ENCODE data around the gene MAPT. TPM values are rescaled to one million over a fixed set of nuclear protein-coding genes. Genes with fewer than 3 reads are reported as not detected.

MAPT gene
- total and polyA plus RNA-seq, 4 donors = 0.27 to 3.8 (median 1.8) TPM

DNA sequence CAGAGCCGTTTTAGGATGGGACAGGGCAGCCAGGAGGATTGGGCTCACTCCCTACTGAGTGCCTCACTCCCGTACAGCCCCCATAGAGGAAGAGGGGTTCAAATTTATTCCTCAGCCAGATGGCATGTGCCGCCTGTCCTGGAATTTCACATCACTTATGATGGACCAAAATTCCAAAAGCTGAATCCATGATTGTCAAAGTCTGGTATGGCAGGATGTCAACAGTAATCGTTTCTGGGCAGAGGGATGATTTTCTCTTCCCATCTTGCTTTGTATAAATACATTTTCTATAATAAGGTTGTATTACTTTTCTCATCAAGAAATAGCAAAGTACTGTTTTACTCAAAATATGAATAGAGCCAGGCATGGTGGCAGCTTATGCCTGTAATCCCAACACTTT is 66.0 kb downstream of the MAPT start:
- Histone ChIP-seq H3K9me3 (ENCODE audit: control insufficient read depth in 4 of 4, insufficient read depth in 3 of 4, low read length in 3 of 4) (no peaks in the 10 kb centered on the region), H3K4me3 (no peak overlapping the region), H3K36me3 (ENCODE audit: control insufficient read depth in 4 of 4, insufficient read depth in 4 of 4, low read length in 4 of 4) (no peaks in the 10 kb centered on the region), H3K27ac (ENCODE audit: low read depth in 1 of 2, low read length in 1 of 2) (no peak overlapping the region), H3K4me1 (ENCODE audit: control insufficient read depth in 5 of 5, insufficient read depth in 5 of 5, low read length in 5 of 5) (no peaks in the 10 kb centered on the region), H3K27me3 (ENCODE audit: control insufficient read depth in 3 of 3, insufficient read depth in 3 of 3, low read length in 2 of 3) (no peaks in the 10 kb centered on the region), H3K9ac (ENCODE audit: insufficient read depth in 1 of 2, low read length in 2 of 2) (no peak overlapping the region)
- DNase-seq = no peak
- ATAC-seq (ENCODE audit: insufficient read depth, low FRiP score) = no peak
- TF ChIP-seq, protein P1, sequence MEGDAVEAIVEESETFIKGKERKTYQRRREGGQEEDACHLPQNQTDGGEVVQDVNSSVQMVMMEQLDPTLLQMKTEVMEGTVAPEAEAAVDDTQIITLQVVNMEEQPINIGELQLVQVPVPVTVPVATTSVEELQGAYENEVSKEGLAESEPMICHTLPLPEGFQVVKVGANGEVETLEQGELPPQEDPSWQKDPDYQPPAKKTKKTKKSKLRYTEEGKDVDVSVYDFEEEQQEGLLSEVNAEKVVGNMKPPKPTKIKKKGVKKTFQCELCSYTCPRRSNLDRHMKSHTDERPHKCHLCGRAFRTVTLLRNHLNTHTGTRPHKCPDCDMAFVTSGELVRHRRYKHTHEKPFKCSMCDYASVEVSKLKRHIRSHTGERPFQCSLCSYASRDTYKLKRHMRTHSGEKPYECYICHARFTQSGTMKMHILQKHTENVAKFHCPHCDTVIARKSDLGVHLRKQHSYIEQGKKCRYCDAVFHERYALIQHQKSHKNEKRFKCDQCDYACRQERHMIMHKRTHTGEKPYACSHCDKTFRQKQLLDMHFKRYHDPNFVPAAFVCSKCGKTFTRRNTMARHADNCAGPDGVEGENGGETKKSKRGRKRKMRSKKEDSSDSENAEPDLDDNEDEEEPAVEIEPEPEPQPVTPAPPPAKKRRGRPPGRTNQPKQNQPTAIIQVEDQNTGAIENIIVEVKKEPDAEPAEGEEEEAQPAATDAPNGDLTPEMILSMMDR (IDR thresholded peaks at IDR 0.05; ENCODE audit: control extremely low read depth, extremely low read depth) = no peak
- WGBS, 2 donors = 82 to 87% methylated on average over 4 of the region's 4 CpGs

DNA sequence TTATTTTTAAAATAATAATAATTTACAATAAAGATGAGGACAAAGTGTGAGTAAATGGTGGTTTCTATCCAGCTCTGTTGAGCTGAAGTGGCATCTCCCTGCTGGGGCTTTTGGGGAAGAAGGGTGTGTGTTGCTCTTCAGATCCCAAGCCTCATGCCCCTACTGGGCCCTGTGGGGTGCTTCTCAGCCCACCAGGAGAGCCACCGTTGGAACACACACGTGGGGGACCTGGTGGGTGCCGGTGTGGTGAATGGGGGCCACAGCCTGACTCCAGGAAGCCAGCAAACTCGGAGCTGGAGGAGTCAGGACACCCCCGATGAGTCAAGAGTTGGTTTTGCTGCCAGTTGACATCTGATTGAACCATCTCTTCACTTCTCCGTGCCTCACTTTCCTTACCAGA is 66.9 kb downstream of the MAPT start:
- peaks cover 0 to 2% (median 0%) of the 10 kb centered on the region in 5 donors for H3K4me1 ChIP-seq (ENCODE audit: control insufficient read depth in 5 of 5, insufficient read depth in 5 of 5, low read length in 5 of 5)
- TF ChIP-seq, protein P1 (IDR thresholded peaks at IDR 0.05; ENCODE audit: control extremely low read depth, extremely low read depth) = no peak
- no peak overlapping the region for H3K9ac ChIP-seq (ENCODE audit: insufficient read depth in 1 of 2, low read length in 2 of 2)
- no peak overlapping the region for H3K4me3 ChIP-seq
- H3K9me3 ChIP-seq (ENCODE audit: control insufficient read depth in 4 of 4, insufficient read depth in 3 of 4, low read length in 3 of 4) = no peaks in the 10 kb centered on the region
- ATAC-seq (ENCODE audit: insufficient read depth, low FRiP score) = no peak
- no peaks in the 10 kb centered on the region for H3K36me3 ChIP-seq (ENCODE audit: control insufficient read depth in 4 of 4, insufficient read depth in 4 of 4, low read length in 4 of 4)
- H3K27me3 ChIP-seq (ENCODE audit: control insufficient read depth in 3 of 3, insufficient read depth in 3 of 3, low read length in 2 of 3) = no peaks in the 10 kb centered on the region
- 80 to 91% methylated on average over 6 of the region's 6 CpGs for WGBS, 2 donors
- DNase-seq = no peak
- no peak overlapping the region for H3K27ac ChIP-seq (ENCODE audit: low read depth in 1 of 2, low read length in 1 of 2)

DNA sequence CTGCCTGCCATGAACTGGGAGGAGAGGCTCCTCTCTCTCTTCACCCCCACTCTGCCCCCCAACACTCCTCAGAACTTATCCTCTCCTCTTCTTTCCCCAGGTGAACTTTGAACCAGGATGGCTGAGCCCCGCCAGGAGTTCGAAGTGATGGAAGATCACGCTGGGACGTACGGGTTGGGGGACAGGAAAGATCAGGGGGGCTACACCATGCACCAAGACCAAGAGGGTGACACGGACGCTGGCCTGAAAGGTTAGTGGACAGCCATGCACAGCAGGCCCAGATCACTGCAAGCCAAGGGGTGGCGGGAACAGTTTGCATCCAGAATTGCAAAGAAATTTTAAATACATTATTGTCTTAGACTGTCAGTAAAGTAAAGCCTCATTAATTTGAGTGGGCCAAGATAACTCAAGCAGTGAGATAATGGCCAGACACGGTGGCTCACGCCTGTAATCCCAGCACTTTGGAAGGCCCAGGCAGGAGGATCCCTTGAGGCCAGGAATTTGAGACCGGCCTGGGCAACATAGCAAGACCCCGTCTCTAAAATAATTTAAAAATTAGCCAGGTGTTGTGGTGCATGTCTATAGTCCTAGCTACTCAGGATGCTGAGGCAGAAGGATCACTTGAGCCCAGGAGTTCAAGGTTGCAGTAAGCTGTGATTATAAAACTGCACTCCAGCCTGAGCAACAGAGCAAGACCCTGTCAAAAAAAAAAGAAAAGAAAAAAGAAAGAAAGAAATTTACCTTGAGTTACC is 68.0 kb downstream of the MAPT start:
- Histone ChIP-seq H3K36me3 (ENCODE audit: control insufficient read depth in 4 of 4, insufficient read depth in 4 of 4, low read length in 4 of 4) (no peaks in the 10 kb centered on the region), H3K9me3 (ENCODE audit: control insufficient read depth in 4 of 4, insufficient read depth in 3 of 4, low read length in 3 of 4) (no peaks in the 10 kb centered on the region), H3K27me3 (ENCODE audit: control insufficient read depth in 3 of 3, insufficient read depth in 3 of 3, low read length in 2 of 3) (peaks cover 0 to 3% (median 0%) of the 10 kb centered on the region in 3 donors), H3K4me1 (ENCODE audit: control insufficient read depth in 5 of 5, insufficient read depth in 5 of 5, low read length in 5 of 5) (peaks cover 0 to 2% (median 0%) of the 10 kb centered on the region in 5 donors), H3K27ac (ENCODE audit: low read depth in 1 of 2, low read length in 1 of 2) (no peak overlapping the region), H3K4me3 (no peak overlapping the region), H3K9ac (ENCODE audit: insufficient read depth in 1 of 2, low read length in 2 of 2) (no peak overlapping the region)
- no peak for DNase-seq
- WGBS, 2 donors = 92 to 97% methylated on average over 12 of the region's 12 CpGs
- ATAC-seq (ENCODE audit: insufficient read depth, low FRiP score) = no peak
- TF ChIP-seq, protein P1 (IDR thresholded peaks at IDR 0.05; ENCODE audit: control extremely low read depth, extremely low read depth) = no peak

Data from lung (tissue), 12 donors.